ENCODE measurements around the gene CMBL.

GRCh38 chr5:10308844-10309243, 1.1 kb upstream of the CMBL start:
- TF ChIP-seq EZH2 (IDR thresholded peaks at IDR 0.05) (no peak), POLR2AphosphoS5 (IDR thresholded peaks at IDR 0.05; ENCODE audit: borderline replicate concordance, low read depth, low read length) (no peak), FOXP2 (optimal IDR thresholded peaks at IDR 0.05; ENCODE audit: control extremely low read depth, extremely low read length, insufficient read depth) (no peak)
